AG04449 (cell line): ENCODE data around the gene RCAN2.

Experiments
- CTCF ChIA-PET: fragments of 350-600 bp; formaldehyde crosslinking; extraction: SDS; loops from one replicate; lab custom pipeline; 2021; ENCODE audit warnings: antibody characterized with exemption; lab: Yijun Ruan, JAX
- POLR2A ChIA-PET: fragments of 400-600, 350-600 bp; formaldehyde crosslinking; extraction: SDS; loops from one replicate; lab custom pipeline; 2020; ENCODE audit warnings: antibody characterized with exemption, inconsistent platforms; lab: Yijun Ruan, JAX
- DNase-seq: peaks from one replicate; pipeline ENCODE4 v3.0.0-alpha.2; 2010; ENCODE audit warnings: low read depth, low spot score
- H3K4me3 ChIP-seq: 2 replicates; pipeline ENCODE4 v1.5.1; 2011; ENCODE audit warnings: low read depth, mild to moderate bottlenecking, control low read depth, low read length
- TF ChIP-seq, protein P1 (sequence below): IDR thresholded peaks from one replicate; pipeline ENCODE4 v1.5.1; 2011; ENCODE audit warnings: mild to moderate bottlenecking, moderate library complexity, low read length, control low read depth, inconsistent platforms; ENCODE audit not compliant: insufficient read depth; ENCODE audit errors: missing control alignments

Gene RCAN2

DNA sequence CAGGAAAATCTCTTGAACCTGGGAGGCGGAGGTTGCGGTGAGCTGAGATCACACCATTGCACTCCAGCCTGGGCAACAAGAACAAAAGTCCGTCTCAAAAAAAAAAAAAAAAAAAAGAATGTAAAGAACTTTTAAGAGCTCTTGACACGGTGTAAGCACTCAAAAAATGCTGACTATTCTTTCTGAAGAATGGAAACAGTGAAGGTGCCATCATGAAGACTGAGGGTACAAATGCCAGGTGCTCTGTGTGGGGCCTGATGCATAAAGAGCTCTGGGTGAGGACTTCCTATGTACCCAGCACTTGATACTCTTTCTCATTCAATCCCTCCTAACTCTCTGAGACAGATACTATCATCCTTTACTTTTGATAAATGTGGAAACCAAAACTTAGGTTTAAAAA lies 275.5 kb downstream of the RCAN2 start:
- TF ChIP-seq, protein P1, sequence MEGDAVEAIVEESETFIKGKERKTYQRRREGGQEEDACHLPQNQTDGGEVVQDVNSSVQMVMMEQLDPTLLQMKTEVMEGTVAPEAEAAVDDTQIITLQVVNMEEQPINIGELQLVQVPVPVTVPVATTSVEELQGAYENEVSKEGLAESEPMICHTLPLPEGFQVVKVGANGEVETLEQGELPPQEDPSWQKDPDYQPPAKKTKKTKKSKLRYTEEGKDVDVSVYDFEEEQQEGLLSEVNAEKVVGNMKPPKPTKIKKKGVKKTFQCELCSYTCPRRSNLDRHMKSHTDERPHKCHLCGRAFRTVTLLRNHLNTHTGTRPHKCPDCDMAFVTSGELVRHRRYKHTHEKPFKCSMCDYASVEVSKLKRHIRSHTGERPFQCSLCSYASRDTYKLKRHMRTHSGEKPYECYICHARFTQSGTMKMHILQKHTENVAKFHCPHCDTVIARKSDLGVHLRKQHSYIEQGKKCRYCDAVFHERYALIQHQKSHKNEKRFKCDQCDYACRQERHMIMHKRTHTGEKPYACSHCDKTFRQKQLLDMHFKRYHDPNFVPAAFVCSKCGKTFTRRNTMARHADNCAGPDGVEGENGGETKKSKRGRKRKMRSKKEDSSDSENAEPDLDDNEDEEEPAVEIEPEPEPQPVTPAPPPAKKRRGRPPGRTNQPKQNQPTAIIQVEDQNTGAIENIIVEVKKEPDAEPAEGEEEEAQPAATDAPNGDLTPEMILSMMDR: no peak
- no peak overlapping the region for H3K4me3 ChIP-seq
- ChIA-PET CTCF (no interaction called here), POLR2A (no interaction called here)
- no peak for DNase-seq

DNA sequence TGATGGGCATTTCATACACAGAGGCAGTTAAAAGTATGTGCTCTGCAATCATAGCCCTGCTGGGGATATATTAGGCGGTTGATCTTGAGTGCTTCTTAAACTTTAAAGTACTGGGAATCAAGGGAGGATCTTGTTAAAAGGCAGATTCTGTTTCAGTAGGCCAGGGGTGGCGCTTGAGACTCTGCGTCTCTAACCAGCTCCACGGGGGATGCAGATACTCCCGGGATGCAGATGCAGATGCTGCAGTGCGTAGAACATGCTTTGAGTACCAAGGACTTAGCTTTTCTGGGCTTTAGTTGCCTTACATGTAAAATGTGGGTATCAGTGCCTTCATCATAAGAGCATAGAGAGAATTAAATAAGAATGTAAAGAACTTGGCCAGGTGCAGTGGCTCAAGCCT lies 276.0 kb downstream of the RCAN2 start:
- POLR2A ChIA-PET: no interaction called here

DNA sequence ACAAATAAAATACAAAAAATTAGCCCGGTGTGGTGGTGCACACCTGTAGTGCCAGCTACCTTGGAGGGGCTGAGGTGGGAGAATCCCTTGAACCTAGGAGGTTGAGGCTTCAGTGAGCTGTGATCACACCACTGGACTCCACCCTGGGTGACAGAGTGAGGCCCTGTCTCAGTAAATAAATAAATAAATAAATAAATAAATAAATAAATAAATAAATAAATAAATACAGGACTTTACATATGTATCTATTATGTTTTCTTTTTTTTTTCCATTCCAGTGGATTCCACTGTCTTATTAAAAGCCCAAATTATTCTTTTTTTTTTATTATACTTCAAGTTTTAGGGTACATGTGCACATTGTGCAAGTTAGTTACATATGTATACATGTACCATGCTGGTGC lies 279.3 kb downstream of the RCAN2 start:
- CTCF ChIA-PET: no interaction called here
- TF ChIP-seq, protein P1: no peak
- POLR2A ChIA-PET: no interaction called here
- no peak for DNase-seq
- no peak overlapping the region for H3K4me3 ChIP-seq

More for the DNA sequence above, 276.0 kb downstream of the RCAN2 start:
- H3K4me3 ChIP-seq: no peak overlapping the region
- CTCF ChIA-PET: interaction anchor here (1.3 kb wide), 1 partner anchor 196 kb away, joined by 6 read pairs; no protein-coding TSS in a partner anchor
- DNase-seq: no peak
- TF ChIP-seq, protein P1: no peak

DNA sequence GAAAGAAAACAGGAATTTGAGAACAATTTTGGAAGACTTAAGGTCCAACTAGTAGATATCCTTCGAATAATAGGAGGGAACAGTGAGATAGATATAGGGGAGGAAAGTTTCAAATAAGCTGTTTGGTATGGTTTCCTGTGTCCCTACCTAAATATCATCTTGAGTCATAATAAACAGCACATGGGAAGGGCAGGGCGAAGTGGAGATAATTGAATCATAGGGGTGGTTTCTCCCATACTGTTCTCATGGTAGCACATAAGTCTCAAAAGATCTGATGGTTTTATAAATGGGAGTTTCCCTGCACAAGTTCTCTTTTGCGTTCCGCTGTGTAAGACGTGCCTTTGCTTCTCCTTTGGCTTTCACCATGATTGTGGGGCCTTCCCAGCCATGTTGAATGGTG lies 281.0 kb downstream of the RCAN2 start:
- TF ChIP-seq, protein P1: no peak
- ChIA-PET CTCF (no interaction called here), POLR2A (no interaction called here)
- no peak for DNase-seq
- no peak overlapping the region for H3K4me3 ChIP-seq

DNA sequence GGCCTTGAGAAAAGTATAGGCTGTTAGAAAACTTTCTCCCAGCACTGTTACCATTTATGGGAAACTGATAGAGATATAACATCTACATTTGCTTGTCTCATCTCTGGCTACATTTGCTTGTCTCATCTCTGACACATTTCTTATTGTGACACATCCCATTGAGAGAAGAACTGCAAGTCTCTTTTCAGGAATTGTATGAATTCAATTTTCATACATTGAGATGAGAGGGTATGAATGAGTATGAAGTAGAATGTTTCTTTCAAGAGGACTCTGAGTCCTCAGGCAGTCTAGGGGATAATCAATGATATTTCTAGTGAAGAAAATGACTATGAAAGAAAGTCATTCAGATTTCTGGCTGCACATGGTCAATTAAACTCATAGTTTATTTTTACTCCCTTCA lies 282.9 kb downstream of the RCAN2 start:
- H3K4me3 ChIP-seq: no peak overlapping the region
- no peak for DNase-seq
- ChIA-PET POLR2A (no interaction called here), CTCF (interaction anchor here (0.6 kb wide), 1 partner anchor 305 kb away, joined by 4 read pairs; no protein-coding TSS in a partner anchor)
- TF ChIP-seq, protein P1: no peak

DNA sequence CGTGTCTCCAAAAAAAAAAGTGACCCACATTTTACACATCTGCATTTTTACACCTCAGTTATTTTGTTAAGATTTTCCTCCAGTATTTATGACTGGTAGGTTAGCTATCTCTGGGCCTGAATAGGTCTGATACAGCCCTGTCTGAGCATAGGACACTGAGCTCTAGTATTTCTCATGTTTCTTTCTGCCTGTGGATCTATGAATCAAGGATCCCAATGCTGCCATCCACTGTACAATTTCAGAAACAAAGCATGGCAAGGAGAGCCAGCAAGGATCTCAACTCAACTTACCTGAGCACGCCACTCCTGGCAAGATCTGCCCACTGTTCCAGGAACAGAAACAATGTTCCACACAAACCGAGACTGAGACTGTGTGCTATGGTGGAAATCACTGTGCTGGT lies 284.1 kb downstream of the RCAN2 start:
- H3K4me3 ChIP-seq: no peak overlapping the region
- TF ChIP-seq, protein P1: no peak
- CTCF ChIA-PET: no interaction called here
- POLR2A ChIA-PET: no interaction called here
- DNase-seq: no peak
